NT2/D1 (cell line): ENCODE data around the gene TMEM270.

Source experiments
- YY1 ChIP-seq: IDR thresholded peaks from 2 replicates; pipeline ENCODE4 v1.6.1; 2011; ENCODE audit not compliant: insufficient read length, insufficient read depth
- ZNF274 ChIP-seq: IDR thresholded peaks from 2 replicates; pipeline ENCODE4 v1.6.1; 2011; ENCODE audit warnings: mild to moderate bottlenecking, low read depth, low read length

DNA sequence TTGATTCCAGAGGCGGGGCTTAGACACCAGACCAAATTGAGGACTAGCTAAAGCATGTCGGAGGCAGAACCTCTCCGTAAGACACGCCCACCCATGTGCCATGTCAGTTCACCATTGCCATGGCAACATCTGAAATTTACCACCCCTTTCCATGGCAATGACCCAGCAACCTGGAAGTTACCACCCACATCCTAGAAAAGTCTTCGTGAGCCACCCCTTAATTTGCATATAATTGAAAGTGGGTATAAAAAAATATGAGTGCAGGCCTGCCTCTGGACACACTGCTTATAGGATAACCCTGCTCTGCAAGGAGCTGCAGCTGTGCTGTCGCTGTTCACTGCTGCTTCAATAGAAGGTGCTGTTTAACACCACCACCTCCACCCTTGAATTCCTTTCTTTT lies 28.0 kb downstream of the TMEM270 start:
- TF ChIP-seq YY1: no peak
- TF ChIP-seq ZNF274: no peak
